ENCODE measurements around the gene KCTD21.

The KCTD21 gene

DNA sequence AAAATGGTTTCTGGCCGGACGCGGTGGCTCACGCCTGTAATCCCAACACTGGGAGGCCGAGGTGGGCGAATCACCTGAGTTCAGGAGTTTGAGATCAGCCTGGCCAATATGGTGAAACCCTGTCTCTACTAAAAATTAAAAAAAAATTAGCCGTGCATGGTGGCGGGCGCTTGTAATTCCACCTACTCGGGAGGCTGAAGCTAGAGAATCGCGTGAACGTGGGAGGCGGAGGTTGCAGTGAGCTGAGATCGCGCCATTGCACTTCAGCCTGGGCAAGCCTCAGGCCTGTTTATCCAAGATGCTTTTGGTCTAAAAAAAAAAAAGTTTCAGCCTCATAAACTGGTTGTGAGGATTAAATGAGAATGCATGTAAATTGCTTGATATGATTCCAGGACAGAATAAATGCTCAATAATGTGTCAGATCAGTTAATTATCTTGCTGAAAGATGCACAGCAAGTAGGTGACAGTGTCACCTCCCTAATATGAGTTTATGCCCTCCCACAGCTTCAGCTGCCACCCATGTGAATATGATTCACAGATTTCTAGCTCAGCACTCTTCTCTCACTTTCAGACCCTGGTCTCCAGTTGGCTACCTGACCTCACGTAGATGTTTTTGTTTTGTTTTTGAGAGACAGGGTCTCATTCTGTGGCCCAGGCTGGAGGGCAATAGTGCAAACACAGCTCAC lies 47.9 kb downstream of the KCTD21 start:
- no peak for DNase-seq (ENCODE audit: low spot score)

GRCh38 chr11:78139422-78140391 lies 48.7 kb downstream of the KCTD21 start, which contains the start of gene ALG8:
Gene ALG8, minus strand, starts transcription at chr11:78139626. Its CDS starts 38 bp downstream, at chr11:78139588.
- peak; percentile 100 for DNase-seq (ENCODE audit: low spot score)

DNA sequence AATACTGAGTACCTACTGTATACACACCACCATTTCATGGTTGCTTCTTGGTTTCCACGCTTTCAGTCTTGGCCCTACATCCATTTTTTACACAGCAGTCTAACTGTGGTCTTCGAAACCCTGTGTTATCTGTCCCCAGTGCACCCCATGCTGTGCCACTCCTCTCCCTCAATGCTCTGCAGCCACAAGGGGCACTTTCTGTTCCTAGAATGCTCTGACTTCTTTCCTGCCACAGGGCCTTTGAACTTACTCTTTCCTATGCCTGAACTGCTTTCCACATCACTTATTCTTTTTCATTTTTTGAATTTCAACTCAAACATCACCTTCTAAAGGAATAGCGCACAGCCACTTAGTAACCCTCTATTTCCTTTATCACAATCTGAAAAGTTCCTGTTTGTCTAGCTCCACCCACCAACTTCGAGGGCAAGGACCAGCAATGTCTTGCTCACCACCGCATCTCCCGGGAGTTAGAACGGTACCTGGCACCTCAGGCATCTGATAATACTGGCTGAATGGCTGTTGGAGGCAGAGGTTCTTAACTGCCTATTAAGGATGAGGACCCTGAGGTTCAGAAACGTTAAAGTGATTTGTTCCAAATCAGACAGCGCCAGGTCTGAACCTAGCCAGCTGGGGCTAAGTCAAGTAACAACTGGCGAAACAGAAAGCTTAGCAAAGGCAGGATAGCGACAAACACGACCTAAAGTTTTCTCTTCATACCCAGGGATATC lies 49.6 kb downstream of the KCTD21 start:
- DNase-seq (ENCODE audit: low spot score) = peak; percentile 30

GRCh38 chr11:78138291-78138690 lies 50.1 kb downstream of the KCTD21 start:
- no peak for DNase-seq (ENCODE audit: low spot score)

- DNase-seq (ENCODE audit: low spot score) = no peak
These were observed 56.0 kb downstream of the KCTD21 start for GRCh38 chr11:78132475-78132874.

DNA sequence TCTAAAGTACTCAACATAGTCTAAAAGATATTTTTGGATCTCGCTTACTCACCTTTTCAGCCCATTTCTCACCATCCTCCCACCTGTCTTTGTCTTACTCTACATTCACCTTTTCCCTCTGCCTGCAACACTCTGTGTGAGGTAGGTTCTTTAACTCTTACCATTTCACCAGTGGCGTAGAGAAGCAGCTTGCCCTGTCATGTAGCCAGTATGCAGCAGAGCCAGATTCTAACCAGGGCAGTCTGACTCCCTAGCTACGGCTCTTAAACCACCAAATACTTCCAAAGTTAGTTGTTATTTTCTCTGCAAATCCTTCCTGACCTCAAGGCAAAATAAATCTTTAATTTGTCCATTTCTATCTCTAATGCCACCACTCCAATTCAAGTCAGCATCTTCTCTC lies 56.5 kb downstream of the KCTD21 start:
- no peak for DNase-seq (ENCODE audit: low spot score)

GRCh38 chr11:78127403-78127802 lies 61.0 kb downstream of the KCTD21 start:
- DNase-seq (ENCODE audit: low spot score) = no peak

Data from GM03348 (cell line).